Right lobe of liver (tissue), 6 donors: ENCODE results near the gene TCF4. TPM values are rescaled to one million over a fixed set of nuclear protein-coding genes. Genes with fewer than 3 reads are reported as not detected.

Source experiments
- ATAC-seq, 4 donors: fragments of 200-7000 bp; cut with Tn5 transposase; one replicate each; pipeline ENCODE4 v1.9.1; 2020; ENCODE audit warnings: mild to moderate bottlenecking in 4 of 4, moderate library complexity in 4 of 4
- DNase-seq, 3 donors: peaks; one replicate each; pipeline ENCODE4 v3.0.0-alpha.2; 2020
- H3K27ac ChIP-seq, 3 donors: fragments of 200-600 bp; one replicate each; pipeline ENCODE4 v1.8.0; 2022
- H3K27me3 ChIP-seq, 2 donors: fragments of 200-600 bp; one replicate each; pipeline ENCODE4 v1.8.0; 2022
- H3K36me3 ChIP-seq, 4 donors: fragments of 200-600 bp; sonication (generic) in 1 of 4; one replicate each; pipeline versions ENCODE4 v1.5.1 to v1.8.0; 2017 to 2022; ENCODE audit warnings: control low read depth in 1 of 4
- H3K4me1 ChIP-seq, 4 donors: fragments of 200-600 bp; sonication (generic) in 1 of 4; one replicate each; pipeline versions ENCODE4 v1.5.1 to v1.8.0; 2017 to 2022; ENCODE audit warnings: control low read depth in 1 of 4
- H3K4me3 ChIP-seq, 3 donors: fragments of 200-600 bp; one replicate each; pipeline ENCODE4 v1.8.0; 2022
- H3K9me3 ChIP-seq, 4 donors: fragments of 200-600 bp; sonication (generic) in 1 of 4; one replicate each; pipeline versions ENCODE4 v1.5.1 to v1.8.0; 2017 to 2022; ENCODE audit warnings: control low read depth in 1 of 4
- CTCF ChIP-seq, 4 donors: fragments of 200-600 bp in 3 of 4; fragments of 450-650 bp in 1 of 4; IDR thresholded peaks; one replicate each; pipeline versions ENCODE4 v1.5.1 to v1.8.0; 2016 to 2022; ENCODE audit warnings: antibody characterized with exemption in 4 of 4, mild to moderate bottlenecking in 2 of 4
- POLR2A ChIP-seq: fragments of 450-650 bp; IDR thresholded peaks from one replicate; pipeline ENCODE4 v1.6.1; 2017; ENCODE audit warnings: antibody characterized with exemption, mild to moderate bottlenecking
- WGBS: methylation state at CpG from one replicate; pipeline ENCODE4 v1.1.6; 2018; ENCODE audit warnings: low coverage, low lambda C conversion rate; ENCODE audit not compliant: insufficient coverage; ENCODE audit errors: missing lambda C conversion rate; 5-methylcytosine and 5-hydroxymethylcytosine counted together
- intact Hi-C, 2 donors: fragments of 100-400 bp; cut with DNase I; formaldehyde crosslinking; loops; one replicate each; pipeline versions ENCODE4 v1.11.2 to v1.14.1; 2022
- total RNA-seq, 6 experiments: library from RNA; depleted of rRNA in 2 of 6; stranded (reverse); fragments of >200 nt in 2 of 6; fragmentation: NEBNext Ultra II Directional in 3 of 6; extraction: Animal tissue kit (Norgen Biotek cat#: 25700) in 3 of 6; gene quantifications; one replicate each; pipeline versions ENCODE4 v1.1.0 to v1.2.4, GENCODE V29; 2016 to 2023
- donor health status: DM: no; HTN: yes; CAD: no.
- donor health status: DM: no; HTN: no; CAD: no.
- donor health status: DM: no; HTN: no; CAD: no.
- donor health status: DM: no; HTN: yes; CAD: no.
- donor health status: DM: no; HTN: yes; CAD: no.

The TCF4 gene
- total RNA-seq, 6 experiments from 2014 or later: 8.1 to 19.5 (median 10.4) TPM

GRCh38 chr18:55541571-55541970 lies 46.4 kb downstream of the TCF4 start:
- ATAC-seq (no peak), DNase-seq (no peak)
- WGBS: 43% methylated on average over 2 of the region's 2 CpGs
- H3K9me3 ChIP-seq: no peaks in the 10 kb centered on the region
- no peaks in the 10 kb centered on the region for H3K4me1 ChIP-seq
- intact Hi-C loops: no loop called here
- H3K4me3 ChIP-seq: no peak overlapping the region
- no peak for TF ChIP-seq POLR2A
- TF ChIP-seq CTCF (IDR thresholded peaks at IDR 0.05): no peak
- H3K27ac ChIP-seq: no peak overlapping the region
- H3K36me3 ChIP-seq: no peaks in the 10 kb centered on the region
- no peaks in the 10 kb centered on the region for H3K27me3 ChIP-seq

GRCh38 chr18:55539240-55539639 lies 48.8 kb downstream of the TCF4 start:
- no peak overlapping the region for H3K27ac ChIP-seq
- ATAC-seq (no peak), DNase-seq (no peak)
- H3K9me3 ChIP-seq: no peaks in the 10 kb centered on the region
- no peaks in the 10 kb centered on the region for H3K36me3 ChIP-seq
- intact Hi-C loops: no loop called here
- H3K4me3 ChIP-seq: no peak overlapping the region
- no peaks in the 10 kb centered on the region for H3K4me1 ChIP-seq
- no peaks in the 10 kb centered on the region for H3K27me3 ChIP-seq
- TF ChIP-seq POLR2A (no peak), CTCF (IDR thresholded peaks at IDR 0.05) (no peak)

- DNase-seq: no peak
- H3K4me3 ChIP-seq: no peak overlapping the region
- H3K27ac ChIP-seq: no peak overlapping the region
- 63% methylated on average over 4 of the region's 4 CpGs for WGBS
- no peaks in the 10 kb centered on the region for H3K4me1 ChIP-seq
- no peaks in the 10 kb centered on the region for H3K27me3 ChIP-seq
- no peak for ATAC-seq
- no peaks in the 10 kb centered on the region for H3K36me3 ChIP-seq
- intact Hi-C loops: no loop called here
- TF ChIP-seq CTCF (IDR thresholded peaks at IDR 0.05): no peak
- no peak for TF ChIP-seq POLR2A
- H3K9me3 ChIP-seq: no peaks in the 10 kb centered on the region
Observed at GRCh38 chr18:55534996-55535395, 53.0 kb downstream of the TCF4 start.

GRCh38 chr18:55534547-55534946 lies 53.4 kb downstream of the TCF4 start:
- Histone ChIP-seq H3K27me3 (no peaks in the 10 kb centered on the region), H3K9me3 (no peaks in the 10 kb centered on the region), H3K4me3 (no peak overlapping the region), H3K4me1 (no peaks in the 10 kb centered on the region), H3K36me3 (no peaks in the 10 kb centered on the region), H3K27ac (no peak overlapping the region)
- TF ChIP-seq POLR2A: no peak
- intact Hi-C loops: no loop called here
- no peak for ATAC-seq
- DNase-seq: no peak
- WGBS: 55% methylated on average over 3 of the region's 3 CpGs

- intact Hi-C loops: no loop called here
Observed at GRCh38 chr18:55530166-55530565, 57.8 kb downstream of the TCF4 start.

More at GRCh38 chr18:55530166-55530565, 57.8 kb downstream of the TCF4 start:
- ATAC-seq: no peak
- Histone ChIP-seq H3K27ac (no peak overlapping the region), H3K4me1 (no peaks in the 10 kb centered on the region), H3K4me3 (no peak overlapping the region), H3K9me3 (no peaks in the 10 kb centered on the region), H3K36me3 (no peaks in the 10 kb centered on the region), H3K27me3 (no peaks in the 10 kb centered on the region)
- whole genome bisulfite sequencing: 62% methylated on average over 5 of the region's 5 CpGs
- DNase-seq: no peak
- TF ChIP-seq CTCF (IDR thresholded peaks at IDR 0.05) (no peak), POLR2A (no peak)
